Stimulated activated CD4-positive, alpha-beta T cell treated with anti-CD3 and anti-CD28 coated beads, TNF-alpha, amount 100 ng/mL, for 24 hours (primary cell): ENCODE data around the gene AKR7A3.
"Not testable (repeated sequence)": the region's sequence is repeated elsewhere in the genome, so short reads cannot be mapped to it uniquely, and the experiment has no call there.

Experiments
- DNase-seq, 3 experiments: peaks; one replicate each; pipeline ENCODE4 v3.0.0-alpha.2; 2020; ENCODE audit warnings: low read depth in 3 of 3

Gene AKR7A3

GRCh38 chr1:19319196-19319595, 30.6 kb upstream of the AKR7A3 start:
- DNase-seq, result no peak

GRCh38 chr1:19317126-19317910, 28.7 kb upstream of the AKR7A3 start:
- no peak for DNase-seq

GRCh38 chr1:19315378-19316198, 27.0 kb upstream of the AKR7A3 start:
- no peak for DNase-seq

GRCh38 chr1:19313961-19314882, 25.7 kb upstream of the AKR7A3 start:
- no peak for DNase-seq

GRCh38 chr1:19313636-19313959, 25.0 kb upstream of the AKR7A3 start:
- DNase-seq, result no peak

GRCh38 chr1:19312782-19313635, 24.4 kb upstream of the AKR7A3 start:
- DNase-seq, result no peak

GRCh38 chr1:19311931-19312781, 23.6 kb upstream of the AKR7A3 start, which contains the start of the genes AKR7A2 and SLC66A1:
Gene AKR7A2, minus strand, starts transcription at chr1:19312144. Its CDS starts 20 bp downstream, at chr1:19312124.
Gene SLC66A1, plus strand, starts transcription at chr1:19312326. Its CDS starts 5,352 bp downstream, at chr1:19317678.
- DNase-seq, result peak; percentile 71 to 88 (median 78)

GRCh38 chr1:19311503-19311930, 22.9 kb upstream of the AKR7A3 start:
- peak in 1 of 3 experiments; percentile 13 for DNase-seq

- DNase-seq, result no peak
These were observed 22.3 kb upstream of the AKR7A3 start for GRCh38 chr1:19310720-19311502.

GRCh38 chr1:19310061-19310460, 21.5 kb upstream of the AKR7A3 start:
- no peak for DNase-seq

- DNase-seq, result no peak
These were observed 20.7 kb upstream of the AKR7A3 start for GRCh38 chr1:19309123-19309813.

GRCh38 chr1:19308509-19308907, 19.9 kb upstream of the AKR7A3 start:
- DNase-seq, result no peak

GRCh38 chr1:19307794-19308508, 19.4 kb upstream of the AKR7A3 start:
- no peak for DNase-seq

- DNase-seq, result no peak
These were observed 18.4 kb upstream of the AKR7A3 start for GRCh38 chr1:19306941-19307340.

- no peak for DNase-seq
These were observed 17.3 kb upstream of the AKR7A3 start for GRCh38 chr1:19305880-19306279.

- not testable (repeated sequence) for DNase-seq
These were observed 15.5 kb upstream of the AKR7A3 start for GRCh38 chr1:19304081-19304480.

GRCh38 chr1:19300211-19300610, 11.6 kb upstream of the AKR7A3 start:
- DNase-seq, result no peak

GRCh38 chr1:19294638-19295037, 6.1 kb upstream of the AKR7A3 start:
- DNase-seq, result no peak
